Heart left ventricle (tissue), 13 donors: ENCODE measurements around the gene ITGAV.

Source experiments
- POLR2A ChIP-seq, 2 donors: fragments of 450-650 bp; IDR thresholded peaks; one replicate each; pipeline ENCODE4 v1.6.1; 2017; ENCODE audit warnings: antibody characterized with exemption in 2 of 2, mild to moderate bottlenecking in 2 of 2, moderate library complexity in 2 of 2
- TF ChIP-seq, protein P1 (sequence below), 12 donors: fragments of 200-600 bp; sonication (generic) in 4 of 12; IDR thresholded peaks; one replicate each; pipeline versions ENCODE4 v1.5.0 to v1.8.0; 2018 to 2022; ENCODE audit warnings: antibody characterized with exemption in 12 of 12, mild to moderate bottlenecking in 5 of 12
- donor health status: ischemic (EF 13 %, LVEDD 7.1; RV severe dilation, severe dysfunction).
- donor health status: DM: no; HTN: yes; CAD: no.
- donor health status: DM: no; HTN: no; CAD: no.
- donor health status: ischemic (EF 25% LVEDD 6.9; RV normal size, moderate dysfunction).
- donor health status: ischemic (EF 25% LVEDD 5.7; RV mildly dilated, moderate dysfunction).
- donor health status: ischemic (EF 35%, LVEDD 5.7; RV mildly dilated, moderate dysfunction).
- donor health status: nonischemic (EF 11% LVEDD 7.7; RV severe dilation, severe dysfunction).
- donor health status: DM: yes; HTN: yes; CAD: no.
- donor health status: PGD.
- donor health status: ischemic (EF 29% LVEDD 5.4; RV normal size, mild dysfunction).
- donor health status: nonischemic (EF 23%, LVEDD 6.1; RV moderate dilation, normal function).

DNA sequence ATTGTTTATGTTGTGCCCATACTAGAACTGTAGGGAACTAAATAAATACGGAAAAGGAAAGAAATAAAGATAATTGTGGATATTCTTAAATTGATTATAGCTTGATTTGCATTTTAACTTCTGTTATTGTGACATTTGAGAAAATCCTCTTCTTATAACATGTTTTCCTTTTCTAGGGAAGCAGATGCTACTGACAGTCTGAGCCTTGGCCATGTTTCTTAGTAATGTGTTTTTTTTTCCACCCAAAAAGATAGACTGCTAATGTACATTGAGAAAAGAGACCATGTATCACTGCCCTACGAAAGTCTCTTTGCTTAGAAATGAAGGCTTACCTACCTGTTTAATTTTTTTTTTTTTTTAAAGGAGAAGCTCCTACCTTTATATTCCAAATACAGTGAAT is 22.2 kb downstream of the ITGAV start:
- TF ChIP-seq, protein P1, sequence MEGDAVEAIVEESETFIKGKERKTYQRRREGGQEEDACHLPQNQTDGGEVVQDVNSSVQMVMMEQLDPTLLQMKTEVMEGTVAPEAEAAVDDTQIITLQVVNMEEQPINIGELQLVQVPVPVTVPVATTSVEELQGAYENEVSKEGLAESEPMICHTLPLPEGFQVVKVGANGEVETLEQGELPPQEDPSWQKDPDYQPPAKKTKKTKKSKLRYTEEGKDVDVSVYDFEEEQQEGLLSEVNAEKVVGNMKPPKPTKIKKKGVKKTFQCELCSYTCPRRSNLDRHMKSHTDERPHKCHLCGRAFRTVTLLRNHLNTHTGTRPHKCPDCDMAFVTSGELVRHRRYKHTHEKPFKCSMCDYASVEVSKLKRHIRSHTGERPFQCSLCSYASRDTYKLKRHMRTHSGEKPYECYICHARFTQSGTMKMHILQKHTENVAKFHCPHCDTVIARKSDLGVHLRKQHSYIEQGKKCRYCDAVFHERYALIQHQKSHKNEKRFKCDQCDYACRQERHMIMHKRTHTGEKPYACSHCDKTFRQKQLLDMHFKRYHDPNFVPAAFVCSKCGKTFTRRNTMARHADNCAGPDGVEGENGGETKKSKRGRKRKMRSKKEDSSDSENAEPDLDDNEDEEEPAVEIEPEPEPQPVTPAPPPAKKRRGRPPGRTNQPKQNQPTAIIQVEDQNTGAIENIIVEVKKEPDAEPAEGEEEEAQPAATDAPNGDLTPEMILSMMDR (IDR thresholded peaks at IDR 0.05), result no peak
- TF ChIP-seq POLR2A (IDR thresholded peaks at IDR 0.05), result no peak
